Activated T-helper 2 cell treated with anti-CD3 and anti-CD28 coated beads, Interferon-gamma antibody, Interleukin-2, Interleukin-4, amounts not matched to agents 10 μg/mL and 5 μg/mL and 100 μg/mL, durations not matched to agents 14 hours and 24 hours and 36 hours (primary cell): ENCODE results near the gene TMEM132D. TPM values are rescaled to one million over a fixed set of nuclear protein-coding genes. Genes with fewer than 3 reads are reported as not detected.
"Not testable (repeated sequence)": the region's sequence is repeated elsewhere in the genome, so short reads cannot be mapped to it uniquely, and the experiment has no call there.

Source experiments
- DNase-seq: peaks from one replicate; pipeline ENCODE4 v3.0.0; 2021; ENCODE audit warnings: low spot score
- H3K27ac Mint-ChIP-seq: one replicate; pipeline ENCODE4 v1.8.0; 2021; ENCODE audit warnings: mixed read lengths
- H3K27me3 Mint-ChIP-seq: one replicate; pipeline ENCODE4 v1.8.0; 2021; ENCODE audit warnings: low read depth, mixed read lengths
- H3K36me3 Mint-ChIP-seq: one replicate; pipeline ENCODE4 v1.8.0; 2021; ENCODE audit warnings: low read depth, mixed read lengths
- H3K4me1 Mint-ChIP-seq: one replicate; pipeline ENCODE4 v1.8.0; 2021; ENCODE audit warnings: low read depth, mixed read lengths
- H3K4me3 Mint-ChIP-seq: one replicate; pipeline ENCODE4 v1.8.0; 2021; ENCODE audit warnings: low read depth, mild to moderate bottlenecking, moderate library complexity, mixed read lengths
- H3K9me3 Mint-ChIP-seq: one replicate; pipeline ENCODE4 v1.8.0; 2021; ENCODE audit warnings: mixed read lengths
- intact Hi-C: fragments of 100-400 bp; cut with micrococcal nuclease; formaldehyde crosslinking; loops from one replicate; pipeline ENCODE4 v1.15.1; 2023
- total RNA-seq: library from RNA; stranded (reverse); gene quantifications from 2 replicates; pipeline ENCODE4 v1.2.3, GENCODE V29; 2022

Gene TMEM132D
- total RNA-seq, 1 donor from 2014 or later = not detected

DNA sequence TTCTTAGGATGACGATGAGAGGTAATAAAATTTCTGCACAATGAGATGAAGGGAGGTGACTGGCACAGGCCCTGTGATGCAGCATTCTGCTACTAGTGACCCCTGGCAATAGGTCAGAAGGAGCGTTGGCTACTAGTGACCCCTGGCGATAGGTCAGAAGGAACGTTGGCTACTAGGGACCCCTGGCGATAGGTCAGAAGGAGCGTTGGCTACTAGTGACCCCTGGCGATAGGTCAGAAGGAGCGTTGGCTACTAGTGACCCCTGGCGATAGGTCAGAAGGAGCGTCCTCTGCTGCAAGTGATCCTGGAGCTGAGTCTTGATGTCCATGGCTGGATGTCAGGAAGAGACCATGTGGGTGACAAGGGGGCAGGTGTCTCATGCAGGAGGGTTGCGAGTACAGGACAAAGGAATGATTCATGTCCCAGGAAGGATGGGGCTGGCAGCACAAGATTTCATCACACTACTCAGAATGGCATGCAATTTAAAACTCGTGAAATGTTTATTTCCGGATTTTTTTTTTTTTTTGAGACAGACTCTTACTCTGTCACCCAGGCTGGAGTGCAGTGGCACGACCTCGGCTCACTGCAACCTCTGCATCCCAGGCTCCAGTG lies 365.0 kb downstream of the TMEM132D start:
- DNase-seq, intact Hi-C loops, H3K36me3 Mint-ChIP-seq, H3K4me3 Mint-ChIP-seq, H3K4me1 Mint-ChIP-seq, H3K27me3 Mint-ChIP-seq, H3K27ac Mint-ChIP-seq: not testable (repeated sequence)
- peaks cover 41% of the 10 kb centered on the region for H3K9me3 Mint-ChIP-seq

DNA sequence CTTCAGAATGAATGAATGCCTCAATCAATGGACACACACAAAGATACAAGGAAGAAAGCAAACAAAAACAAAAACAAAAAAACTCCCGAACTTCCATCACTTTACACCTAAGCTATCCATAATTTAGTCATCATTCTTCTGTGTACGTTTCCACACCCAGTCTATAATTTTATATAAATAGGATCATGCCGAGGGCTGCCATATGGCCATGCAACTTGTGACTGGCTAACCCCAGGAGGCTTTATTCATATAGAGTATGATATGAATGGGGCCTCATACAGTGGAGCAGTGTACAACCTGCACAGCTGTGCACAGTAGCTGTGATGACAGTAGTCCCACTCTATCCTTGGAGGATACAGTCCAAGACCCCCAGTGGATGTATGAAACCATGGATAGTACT lies 365.7 kb downstream of the TMEM132D start:
- DNase-seq = no peak
- H3K27me3 Mint-ChIP-seq = no peaks in the 10 kb centered on the region
- H3K27ac Mint-ChIP-seq = no peak overlapping the region
- peaks cover 41% of the 10 kb centered on the region for H3K9me3 Mint-ChIP-seq
- H3K4me3 Mint-ChIP-seq = no peak overlapping the region
- no peaks in the 10 kb centered on the region for H3K4me1 Mint-ChIP-seq
- H3K36me3 Mint-ChIP-seq = no peaks in the 10 kb centered on the region
- intact Hi-C loops = no loop called here

DNA sequence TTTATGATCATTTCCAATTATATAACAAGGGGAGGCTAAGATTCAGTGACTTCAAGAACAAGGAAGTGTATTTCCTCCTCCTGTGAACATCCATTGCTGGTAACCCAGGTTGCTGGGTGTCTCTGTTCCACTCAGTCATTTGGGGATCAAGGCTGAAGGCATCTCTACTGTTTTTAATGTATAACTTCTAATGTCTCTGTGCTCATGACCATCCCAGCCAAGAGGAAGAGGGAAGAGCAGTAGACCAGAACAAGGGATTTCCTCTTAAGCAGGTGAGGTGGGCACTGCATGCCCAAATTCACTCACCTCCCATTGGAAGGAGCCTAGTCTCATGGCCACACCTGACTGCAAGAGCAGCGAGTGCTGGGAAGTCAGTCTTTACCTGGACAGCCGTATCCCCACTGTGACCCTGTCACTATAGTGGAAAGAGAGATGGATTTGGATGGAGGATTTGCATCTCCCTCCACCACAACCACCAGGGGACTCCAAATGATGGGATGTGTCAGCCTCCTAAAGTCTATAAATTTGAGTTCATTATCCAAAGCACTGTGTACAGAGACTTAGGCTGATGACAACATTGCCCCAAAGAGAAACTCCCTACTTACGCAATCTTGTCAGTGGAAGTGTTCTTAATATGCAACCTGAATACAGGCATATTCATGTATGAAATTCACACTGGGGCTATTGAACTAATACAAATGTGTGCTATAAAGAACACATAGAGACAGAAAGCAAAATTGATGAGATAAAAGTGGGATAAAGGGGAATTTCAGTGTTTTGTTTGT lies 368.7 kb downstream of the TMEM132D start:
- intact Hi-C loops = no loop called here
- no peaks in the 10 kb centered on the region for H3K4me1 Mint-ChIP-seq
- no peak overlapping the region for H3K4me3 Mint-ChIP-seq
- no peaks in the 10 kb centered on the region for H3K36me3 Mint-ChIP-seq
- no peak overlapping the region for H3K27ac Mint-ChIP-seq
- no peaks in the 10 kb centered on the region for H3K27me3 Mint-ChIP-seq
- no peak for DNase-seq
- peaks cover 38% of the 10 kb centered on the region for H3K9me3 Mint-ChIP-seq

DNA sequence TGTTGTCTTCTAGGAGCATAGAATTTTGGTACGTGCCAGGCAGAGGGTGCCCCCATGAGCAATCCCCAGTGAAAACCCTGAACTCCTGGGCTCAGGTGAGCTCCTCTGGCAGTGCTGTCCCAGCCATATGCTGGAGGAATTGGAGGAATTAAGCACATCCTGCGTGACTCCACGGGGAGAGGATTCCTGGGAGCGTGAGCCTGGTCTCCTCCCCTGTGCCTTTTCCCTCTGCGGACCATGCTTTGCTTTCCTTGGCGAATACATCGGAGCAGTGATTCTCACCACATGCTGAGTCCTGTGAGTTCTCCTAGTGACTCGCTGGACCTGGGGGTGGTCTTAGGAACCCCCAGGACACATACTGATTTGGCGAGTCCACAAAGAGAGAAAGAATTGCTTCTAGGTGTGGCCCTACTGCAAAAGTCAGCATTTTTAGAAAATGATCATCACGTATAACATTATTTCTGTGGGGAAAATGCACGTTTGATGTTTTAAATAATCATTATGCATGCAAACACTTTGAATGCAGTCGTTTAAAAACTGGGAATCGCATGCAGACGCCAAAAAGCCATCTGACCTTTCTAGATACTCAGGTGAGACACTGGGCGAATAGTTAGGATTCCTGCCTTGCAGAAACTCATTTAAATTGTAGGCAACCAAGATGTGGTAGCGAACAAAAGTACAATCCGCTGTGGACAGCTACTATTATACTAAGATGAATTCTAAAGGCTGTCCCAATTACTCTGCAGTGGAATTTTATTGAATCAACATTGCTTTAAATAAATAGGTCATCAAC lies 370.9 kb downstream of the TMEM132D start:
- H3K36me3 Mint-ChIP-seq = no peaks in the 10 kb centered on the region
- no peak for DNase-seq
- peaks cover 28% of the 10 kb centered on the region for H3K9me3 Mint-ChIP-seq
- no peaks in the 10 kb centered on the region for H3K4me1 Mint-ChIP-seq
- intact Hi-C loops = no loop called here
- H3K27me3 Mint-ChIP-seq = no peaks in the 10 kb centered on the region
- no peak overlapping the region for H3K27ac Mint-ChIP-seq
- no peak overlapping the region for H3K4me3 Mint-ChIP-seq

DNA sequence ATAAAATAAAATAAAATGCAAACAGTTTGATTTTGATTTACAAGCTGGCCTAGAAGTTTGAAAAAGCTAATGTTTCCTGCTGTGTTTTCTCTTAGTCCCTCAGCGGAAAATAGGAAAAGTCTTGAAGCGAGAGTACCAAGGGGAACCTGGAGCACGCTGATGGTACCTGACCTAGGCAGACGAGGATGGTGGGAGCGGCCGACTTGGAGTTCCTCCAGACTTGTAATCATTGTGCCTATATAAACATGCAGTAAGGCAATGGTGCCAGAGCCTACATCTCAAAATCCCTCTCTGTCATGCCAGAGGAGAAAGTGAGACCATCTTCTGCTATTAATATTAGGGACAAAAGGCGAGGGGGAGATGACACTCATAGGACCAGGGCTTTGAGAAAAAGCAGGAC lies 371.7 kb downstream of the TMEM132D start:
- H3K4me1 Mint-ChIP-seq = no peaks in the 10 kb centered on the region
- no peak overlapping the region for H3K27ac Mint-ChIP-seq
- H3K4me3 Mint-ChIP-seq = no peak overlapping the region
- intact Hi-C loops = no loop called here
- H3K27me3 Mint-ChIP-seq = no peaks in the 10 kb centered on the region
- DNase-seq = no peak
- no peaks in the 10 kb centered on the region for H3K36me3 Mint-ChIP-seq
- H3K9me3 Mint-ChIP-seq = peaks cover 21% of the 10 kb centered on the region

DNA sequence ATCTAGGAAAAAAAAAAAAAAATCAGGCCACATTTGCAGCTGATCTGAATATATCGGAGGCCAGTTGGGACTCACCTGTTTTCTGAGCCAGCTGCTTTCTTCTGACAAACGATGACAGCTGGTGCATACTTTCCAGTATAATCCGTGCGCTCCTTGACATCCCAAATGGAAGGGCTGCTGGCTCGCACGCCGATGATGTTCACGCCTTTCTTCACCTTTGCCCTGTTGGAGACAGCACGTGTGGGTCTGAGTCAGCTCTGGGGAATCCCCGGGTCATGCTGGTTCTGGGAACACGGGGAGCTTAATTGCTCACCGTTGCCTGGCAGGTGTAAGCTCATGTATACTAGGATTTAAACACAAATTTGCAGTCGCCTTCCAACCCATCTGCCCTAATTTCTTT lies 372.8 kb downstream of the TMEM132D start:
- Mint-ChIP-seq H3K4me1 (no peaks in the 10 kb centered on the region), H3K4me3 (no peak overlapping the region), H3K36me3 (no peaks in the 10 kb centered on the region), H3K9me3 (peaks cover 17% of the 10 kb centered on the region), H3K27me3 (no peaks in the 10 kb centered on the region), H3K27ac (no peak overlapping the region)
- no peak for DNase-seq
- intact Hi-C loops = no loop called here

DNA sequence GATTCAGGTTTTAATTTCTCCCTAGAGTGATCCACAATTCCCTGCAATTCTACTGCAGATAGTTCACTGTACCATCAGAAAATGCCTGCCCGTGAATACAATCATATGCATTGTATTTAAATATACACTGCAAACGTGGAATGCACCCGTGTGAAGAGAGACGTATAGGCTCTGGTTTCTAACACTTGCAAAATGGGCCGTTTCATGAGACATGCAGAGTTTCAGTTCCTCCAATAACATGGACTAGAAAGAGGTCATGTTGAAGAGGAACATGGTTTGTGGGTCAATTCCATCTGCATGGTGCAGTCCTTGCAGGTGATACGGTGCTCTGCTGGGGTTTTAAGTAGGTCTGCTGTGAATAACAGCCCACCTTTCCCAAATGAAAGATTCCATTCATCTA lies 373.3 kb downstream of the TMEM132D start:
- intact Hi-C loops = no loop called here
- no peak overlapping the region for H3K27ac Mint-ChIP-seq
- peaks cover 16% of the 10 kb centered on the region for H3K9me3 Mint-ChIP-seq
- no peaks in the 10 kb centered on the region for H3K4me1 Mint-ChIP-seq
- no peak for DNase-seq
- no peaks in the 10 kb centered on the region for H3K27me3 Mint-ChIP-seq
- no peak overlapping the region for H3K4me3 Mint-ChIP-seq
- H3K36me3 Mint-ChIP-seq = no peaks in the 10 kb centered on the region

DNA sequence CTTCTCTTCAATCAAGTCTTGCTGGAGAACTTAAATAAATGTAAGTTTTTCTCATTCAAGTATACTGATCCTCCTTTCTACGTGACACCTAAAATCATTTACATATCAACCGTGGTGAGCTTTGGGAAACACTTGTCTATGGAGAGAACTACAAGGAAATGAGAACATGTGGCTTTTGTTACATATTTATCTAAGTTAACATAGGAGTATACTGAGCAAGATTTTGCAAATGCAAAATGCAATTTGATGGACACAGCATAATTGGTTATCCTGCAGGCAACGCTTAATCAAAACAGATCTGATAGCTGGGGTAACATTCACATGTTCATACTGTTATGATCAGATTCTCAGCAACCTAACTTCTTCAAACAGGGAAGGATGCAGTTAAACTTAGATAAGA lies 376.3 kb downstream of the TMEM132D start:
- no peak for DNase-seq
- no peaks in the 10 kb centered on the region for H3K36me3 Mint-ChIP-seq
- H3K4me1 Mint-ChIP-seq = no peaks in the 10 kb centered on the region
- peaks cover 22% of the 10 kb centered on the region for H3K9me3 Mint-ChIP-seq
- no peak overlapping the region for H3K27ac Mint-ChIP-seq
- intact Hi-C loops = no loop called here
- H3K27me3 Mint-ChIP-seq = no peaks in the 10 kb centered on the region
- no peak overlapping the region for H3K4me3 Mint-ChIP-seq

DNA sequence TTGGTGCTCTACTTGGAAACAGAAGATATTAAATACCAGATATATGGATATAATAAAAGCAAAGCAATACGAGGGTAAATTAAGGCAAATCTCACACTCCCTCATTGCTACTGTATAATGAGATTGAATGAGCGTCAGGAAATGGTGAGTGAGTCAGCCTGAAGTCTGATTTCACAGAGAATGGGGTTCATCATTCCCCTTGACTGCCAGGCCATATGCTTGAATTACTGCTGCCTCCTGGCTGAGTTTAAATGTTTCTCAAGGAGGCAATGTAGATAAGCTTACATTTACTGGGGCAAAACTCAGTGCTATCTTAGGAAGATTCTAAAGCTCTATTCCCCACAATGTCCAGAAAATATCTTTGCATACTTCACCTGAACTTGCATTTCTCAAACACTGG lies 380.2 kb downstream of the TMEM132D start:
- Mint-ChIP-seq H3K36me3 (no peaks in the 10 kb centered on the region), H3K27ac (no peak overlapping the region), H3K9me3 (peaks cover 17% of the 10 kb centered on the region), H3K4me3 (no peak overlapping the region), H3K27me3 (no peaks in the 10 kb centered on the region), H3K4me1 (no peaks in the 10 kb centered on the region)
- intact Hi-C loops = no loop called here
- DNase-seq = no peak

DNA sequence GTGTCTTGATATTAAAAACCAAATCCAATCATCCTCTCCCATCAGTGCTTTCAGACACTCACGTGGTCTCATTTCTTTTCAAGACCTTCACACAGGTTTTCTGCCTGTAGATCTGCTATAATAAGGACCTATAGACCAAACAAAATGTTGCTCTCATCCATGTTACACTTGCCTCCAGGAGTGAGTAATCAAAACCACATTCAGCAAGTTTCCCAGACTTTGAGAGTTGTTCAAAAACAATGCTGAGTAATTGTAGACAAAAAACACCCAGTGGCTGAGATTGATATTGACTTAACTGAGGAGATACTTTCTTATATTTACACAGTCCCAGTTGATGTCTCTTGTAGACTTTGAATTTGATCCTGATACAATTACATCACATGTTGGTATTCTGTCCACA lies 383.1 kb downstream of the TMEM132D start:
- H3K4me3 Mint-ChIP-seq = no peak overlapping the region

DNA sequence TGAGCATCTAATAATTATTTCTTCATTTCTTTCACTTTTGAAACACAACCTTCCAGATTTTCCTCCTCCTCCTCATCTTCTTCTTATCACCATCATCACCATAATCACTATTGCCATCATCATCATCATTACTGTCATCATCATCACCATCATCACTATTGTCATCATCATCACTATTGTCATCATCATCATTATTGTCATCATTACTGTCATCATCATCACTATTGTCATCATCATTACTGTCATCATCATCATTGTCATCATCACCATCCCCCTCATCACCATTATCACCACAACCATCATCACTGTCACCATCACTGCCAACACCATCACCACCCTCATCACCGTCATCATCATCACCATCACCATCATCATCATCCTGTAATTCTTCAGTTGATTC lies 400.0 kb downstream of the TMEM132D start:
- H3K4me3 Mint-ChIP-seq = no peak overlapping the region
- no peak overlapping the region for H3K27ac Mint-ChIP-seq
- peaks cover 26% of the 10 kb centered on the region for H3K9me3 Mint-ChIP-seq
- no peak for DNase-seq
- no peaks in the 10 kb centered on the region for H3K36me3 Mint-ChIP-seq
- intact Hi-C loops = no loop called here
- H3K27me3 Mint-ChIP-seq = no peaks in the 10 kb centered on the region
- H3K4me1 Mint-ChIP-seq = no peaks in the 10 kb centered on the region

More for the DNA sequence above, 383.1 kb downstream of the TMEM132D start:
- H3K27me3 Mint-ChIP-seq = no peaks in the 10 kb centered on the region
- no peaks in the 10 kb centered on the region for H3K4me1 Mint-ChIP-seq
- no peak for DNase-seq
- intact Hi-C loops = no loop called here
- H3K9me3 Mint-ChIP-seq = peaks cover 34% of the 10 kb centered on the region
- H3K36me3 Mint-ChIP-seq = no peaks in the 10 kb centered on the region
- no peak overlapping the region for H3K27ac Mint-ChIP-seq

DNA sequence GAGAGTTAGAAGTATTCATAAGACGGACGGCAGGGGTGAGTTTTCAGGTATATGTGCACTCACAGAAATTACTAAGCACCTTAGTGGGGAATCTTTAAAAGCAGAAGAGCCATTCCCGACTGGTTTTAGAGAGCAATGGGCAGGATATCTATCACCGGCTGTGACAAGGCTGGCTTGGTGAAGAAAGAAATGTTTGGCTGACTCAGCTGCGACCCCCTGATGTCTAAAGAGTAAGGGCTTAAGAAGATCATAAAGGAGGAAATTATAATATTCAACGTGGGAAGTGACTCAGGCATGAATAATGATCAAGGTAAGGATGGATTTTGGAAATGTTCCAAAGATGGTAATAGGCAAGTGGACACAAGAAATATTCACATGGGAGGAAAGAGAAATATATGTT lies 407.6 kb downstream of the TMEM132D start:
- Mint-ChIP-seq H3K9me3 (peaks cover 28% of the 10 kb centered on the region), H3K4me3 (no peak overlapping the region), H3K4me1 (no peaks in the 10 kb centered on the region), H3K27ac (no peak overlapping the region), H3K36me3 (no peaks in the 10 kb centered on the region), H3K27me3 (no peaks in the 10 kb centered on the region)
- no peak for DNase-seq
- intact Hi-C loops = no loop called here

DNA sequence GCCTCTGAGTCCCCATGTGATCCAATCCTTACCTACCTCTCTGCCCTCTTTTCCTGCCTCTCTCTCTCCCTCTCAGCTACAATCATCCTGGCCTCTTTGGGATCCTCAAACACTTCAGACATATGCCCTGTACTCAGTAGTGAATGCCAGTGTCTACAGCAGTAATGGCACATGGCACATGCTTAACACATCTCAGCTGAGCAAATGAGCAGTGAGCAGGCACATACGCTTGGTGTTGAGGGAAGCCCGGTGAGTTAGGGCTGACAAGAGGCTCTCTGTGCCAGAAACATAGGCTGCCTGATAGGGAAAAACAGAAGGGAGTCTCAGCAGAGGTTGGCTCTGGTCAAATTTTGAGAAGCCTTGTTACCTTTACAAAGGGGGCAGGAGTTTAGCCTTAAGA lies 409.1 kb downstream of the TMEM132D start:
- no peaks in the 10 kb centered on the region for H3K36me3 Mint-ChIP-seq

More for the DNA sequence above, 409.1 kb downstream of the TMEM132D start:
- no peak for DNase-seq
- no peaks in the 10 kb centered on the region for H3K27me3 Mint-ChIP-seq
- no peaks in the 10 kb centered on the region for H3K4me1 Mint-ChIP-seq
- no peak overlapping the region for H3K4me3 Mint-ChIP-seq
- intact Hi-C loops = no loop called here
- H3K27ac Mint-ChIP-seq = no peak overlapping the region
- peaks cover 30% of the 10 kb centered on the region for H3K9me3 Mint-ChIP-seq
